GM12864 (cell line): Measurements from ENCODE around the gene FAM241A.
"Not testable (repeated sequence)": the region's sequence is repeated elsewhere in the genome, so short reads cannot be mapped to it uniquely, and the experiment has no call there.

Experiments used
- DNase-seq: peaks from one replicate; pipeline ENCODE4 v3.0.0-alpha.2; 2011; ENCODE audit warnings: low read depth
- H3K4me3 ChIP-seq: 2 replicates; pipeline ENCODE4 v1.5.1; 2011; ENCODE audit warnings: mild to moderate bottlenecking, low read depth, low read length, control low read depth
- TF ChIP-seq, protein P1 (sequence below): IDR thresholded peaks from 2 replicates; pipeline ENCODE4 v1.5.1; 2011; ENCODE audit warnings: low read depth, mild to moderate bottlenecking, moderate library complexity, low read length, control low read depth, inconsistent platforms; ENCODE audit errors: missing control alignments

FAM241A gene

GRCh38 chr4:112110059-112110425, 35.2 kb upstream of the FAM241A start:
- DNase-seq, result no peak
- H3K4me3 ChIP-seq, result no peak overlapping the region
- TF ChIP-seq, protein P1, sequence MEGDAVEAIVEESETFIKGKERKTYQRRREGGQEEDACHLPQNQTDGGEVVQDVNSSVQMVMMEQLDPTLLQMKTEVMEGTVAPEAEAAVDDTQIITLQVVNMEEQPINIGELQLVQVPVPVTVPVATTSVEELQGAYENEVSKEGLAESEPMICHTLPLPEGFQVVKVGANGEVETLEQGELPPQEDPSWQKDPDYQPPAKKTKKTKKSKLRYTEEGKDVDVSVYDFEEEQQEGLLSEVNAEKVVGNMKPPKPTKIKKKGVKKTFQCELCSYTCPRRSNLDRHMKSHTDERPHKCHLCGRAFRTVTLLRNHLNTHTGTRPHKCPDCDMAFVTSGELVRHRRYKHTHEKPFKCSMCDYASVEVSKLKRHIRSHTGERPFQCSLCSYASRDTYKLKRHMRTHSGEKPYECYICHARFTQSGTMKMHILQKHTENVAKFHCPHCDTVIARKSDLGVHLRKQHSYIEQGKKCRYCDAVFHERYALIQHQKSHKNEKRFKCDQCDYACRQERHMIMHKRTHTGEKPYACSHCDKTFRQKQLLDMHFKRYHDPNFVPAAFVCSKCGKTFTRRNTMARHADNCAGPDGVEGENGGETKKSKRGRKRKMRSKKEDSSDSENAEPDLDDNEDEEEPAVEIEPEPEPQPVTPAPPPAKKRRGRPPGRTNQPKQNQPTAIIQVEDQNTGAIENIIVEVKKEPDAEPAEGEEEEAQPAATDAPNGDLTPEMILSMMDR, result no peak

- no peak for DNase-seq
- TF ChIP-seq, protein P1, result no peak
- no peak overlapping the region for H3K4me3 ChIP-seq
These were observed 33.9 kb upstream of the FAM241A start for GRCh38 chr4:112111306-112111705.

- not testable (repeated sequence) for H3K4me3 ChIP-seq, DNase-seq
These were observed 33.2 kb upstream of the FAM241A start for GRCh38 chr4:112112095-112112494.

DNA sequence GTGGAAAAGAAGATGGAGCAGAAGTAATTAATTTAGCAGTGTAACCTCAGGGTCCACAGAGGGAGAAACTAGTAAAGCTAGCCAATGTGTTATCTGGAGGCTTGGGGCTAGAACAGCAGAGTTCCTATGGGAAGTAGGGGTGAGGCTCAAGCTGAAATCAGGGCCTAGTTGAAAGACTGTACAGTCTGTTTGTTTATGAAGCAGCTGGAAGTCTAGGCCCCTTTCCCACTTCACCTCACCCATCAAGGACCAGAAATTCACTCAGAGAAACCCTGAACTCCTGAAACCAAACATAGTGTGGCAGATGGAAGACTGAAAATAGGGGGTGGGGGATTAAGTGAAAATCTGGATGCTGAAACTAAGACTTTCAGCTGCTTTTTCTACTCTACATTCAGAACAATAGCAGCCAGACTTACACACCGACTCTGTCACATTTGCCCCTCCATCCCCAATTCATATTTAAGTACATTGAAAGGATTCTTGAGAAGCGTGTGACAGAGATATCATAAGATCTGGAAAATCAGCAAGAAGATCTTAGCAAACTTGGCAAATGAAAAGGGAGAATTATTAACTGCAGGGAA, 32.6 kb upstream of the FAM241A start:
- DNase-seq, result no peak
- TF ChIP-seq, protein P1, result no peak
- H3K4me3 ChIP-seq, result no peak overlapping the region

GRCh38 chr4:112113864-112114263, 31.4 kb upstream of the FAM241A start:
- TF ChIP-seq, protein P1, result no peak
- H3K4me3 ChIP-seq, result no peak overlapping the region
- no peak for DNase-seq

- DNase-seq, result no peak
- H3K4me3 ChIP-seq, result no peak overlapping the region
- TF ChIP-seq, protein P1, result no peak
These were observed 30.8 kb upstream of the FAM241A start for GRCh38 chr4:112114452-112114851.

GRCh38 chr4:112118742-112119352, 26.4 kb upstream of the FAM241A start:
- TF ChIP-seq, protein P1, result no peak
- no peak for DNase-seq
- no peak overlapping the region for H3K4me3 ChIP-seq
